ENCODE results near the gene GLI2.

The GLI2 gene

DNA sequence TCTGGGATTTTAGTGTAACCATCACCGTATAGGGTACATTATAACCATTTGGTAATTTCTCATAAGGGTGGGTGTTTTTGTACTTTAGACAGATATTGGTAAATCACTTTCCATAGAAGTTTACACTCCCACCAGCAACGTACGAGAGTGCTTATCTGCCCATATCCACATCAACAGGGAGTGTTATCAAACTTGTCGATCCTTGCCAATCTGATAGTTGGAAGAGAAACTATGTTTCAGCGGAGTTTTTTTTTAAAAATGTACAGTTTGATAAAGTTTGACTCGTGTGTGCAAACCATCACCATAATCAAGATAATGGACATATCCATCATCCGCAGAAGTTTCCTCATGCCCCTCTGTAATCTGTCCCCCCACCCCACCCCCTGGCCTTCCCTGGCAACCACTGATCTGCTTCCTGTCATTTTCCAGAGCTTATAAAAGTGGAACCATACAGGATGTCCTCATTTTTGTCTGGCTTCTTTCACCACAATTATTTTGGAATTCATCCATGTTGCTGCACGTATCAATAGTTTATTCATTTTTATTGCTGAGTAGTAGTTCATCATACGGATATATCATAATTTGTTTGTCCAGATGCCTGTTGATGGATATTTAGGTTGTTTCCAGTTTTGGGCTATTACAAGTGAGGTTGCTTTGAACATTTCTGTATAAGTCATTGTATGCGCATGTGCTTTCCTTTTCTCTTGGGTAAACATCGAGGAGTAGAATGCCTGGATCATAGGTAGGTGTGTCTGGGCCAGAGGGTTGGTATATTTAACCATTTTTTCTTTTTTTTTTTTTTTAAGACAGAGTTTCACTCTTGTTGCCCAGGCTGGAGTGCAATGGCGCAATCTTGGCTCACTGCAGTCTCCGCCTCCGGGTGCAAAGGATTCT is 18.6 kb downstream of the GLI2 start:
- Histone ChIP-seq H2BK5ac (ENCODE audit: low read length) (no peak overlapping the region), H3K79me1 (ENCODE audit: low read depth, low read length) (peaks cover 17% of the 10 kb centered on the region), H3K27ac (replicated peaks; ENCODE audit: low read length) (no peak overlapping the region), H3K4me1 (ENCODE audit: control insufficient read depth in 2 of 2, insufficient read depth in 1 of 2, low read depth in 1 of 2, low read length in 2 of 2) (peaks cover 34% of the 10 kb centered on the region in 2 donors), H2BK15ac (ENCODE audit: low read length) (no peak overlapping the region), H2BK120ac (ENCODE audit: low read depth, low read length) (no peak overlapping the region), H2AFZ (ENCODE audit: low read length) (no peak overlapping the region), H2AK5ac (ENCODE audit: low read depth, low read length) (no peak overlapping the region), H3K18ac (ENCODE audit: low read length) (no peak overlapping the region), H4K91ac (ENCODE audit: low read depth, low read length, poor library complexity) (no peak overlapping the region), H3K27me3 (ENCODE audit: control insufficient read depth in 3 of 3, insufficient read depth in 3 of 3, low read depth in 1 of 3, low read length in 3 of 3) (no peaks in the 10 kb centered on the region), H3K36me3 (replicated peaks in 1 of 2; ENCODE audit: control insufficient read depth in 2 of 2, insufficient read depth in 2 of 2, low read length in 2 of 2) (peaks cover 0 to 55% of the 10 kb centered on the region in 2 donors), H3K4me2 (ENCODE audit: insufficient read depth, low read length, poor library complexity, severe bottlenecking) (no peak overlapping the region), H3K23ac (ENCODE audit: low read depth, low read length, poor library complexity) (no peak overlapping the region), H3K14ac (ENCODE audit: low read length) (no peak overlapping the region), H3K9ac (ENCODE audit: low read depth, low read length, poor library complexity) (no peak overlapping the region), H3K4me3 (ENCODE audit: low read length in 2 of 2) (no peak overlapping the region), H2BK12ac (ENCODE audit: low read length) (no peak overlapping the region), H3K9me3 (replicated peaks in 1 of 2; ENCODE audit: control insufficient read depth in 2 of 2, insufficient read depth in 1 of 2, low read depth in 1 of 2, low read length in 2 of 2) (peaks cover 0 to 20% of the 10 kb centered on the region in 2 donors), H4K8ac (ENCODE audit: low read depth, low read length) (no peak overlapping the region), H3K4ac (ENCODE audit: low read length) (no peak overlapping the region)
- WGBS, 2 donors (ENCODE audit: extremely low coverage in 2 of 2, insufficient read length in 2 of 2, insufficient replicate concordance in 1 of 2), result no CpG with 5 or more reads among the region's 14 CpGs
- no peak for DNase-seq (ENCODE audit: low spot score)

DNA sequence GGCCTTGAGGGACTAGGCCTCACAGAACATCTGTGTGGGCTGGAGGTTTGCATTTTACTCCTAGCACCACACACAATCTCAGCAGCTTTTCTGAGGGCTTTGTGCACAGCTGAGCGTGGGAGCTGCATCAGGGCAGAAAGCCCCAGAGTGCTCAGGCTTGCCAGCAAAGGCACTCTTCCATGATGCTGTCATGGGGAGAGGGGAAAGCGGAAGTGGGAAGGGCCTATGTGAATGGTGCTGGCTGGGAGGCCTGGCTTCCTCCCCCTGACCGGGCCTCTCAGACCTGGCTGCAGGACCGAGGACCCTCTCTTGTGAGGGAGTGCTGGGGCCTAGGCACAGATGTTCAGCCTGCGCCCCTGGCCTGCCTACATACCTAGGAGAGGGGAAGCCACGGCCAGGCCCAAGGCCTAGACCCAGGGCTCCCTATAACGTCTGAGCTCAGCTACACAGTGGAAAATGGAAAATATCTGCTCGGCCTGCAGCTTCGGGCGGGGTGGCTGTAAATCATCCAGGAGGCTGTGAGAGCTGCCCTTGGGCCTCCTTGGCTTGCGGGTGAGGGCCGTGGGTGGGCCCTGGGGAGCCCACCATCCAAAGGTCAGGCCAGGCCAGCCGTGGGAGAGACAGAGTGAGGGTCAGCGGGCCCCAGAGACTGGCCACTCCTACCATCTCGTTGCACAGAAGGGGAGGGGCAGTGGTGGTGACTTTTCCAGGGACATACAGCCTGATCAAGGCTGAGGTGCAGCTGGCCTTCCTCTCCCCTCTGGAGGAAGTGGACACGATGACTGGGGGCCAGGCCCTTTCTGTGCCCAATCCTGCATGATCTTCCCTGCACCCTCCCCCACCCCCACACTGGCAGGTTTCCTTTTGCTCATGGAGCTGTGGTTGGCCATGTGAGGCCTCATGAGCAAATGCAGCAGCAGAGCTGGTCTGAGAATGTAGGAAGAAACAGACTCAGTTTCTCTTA is 22.8 kb downstream of the GLI2 start:
- H2BK12ac ChIP-seq (ENCODE audit: low read length), result peak overlapping the region; percentile 33
- peak overlapping the region; percentile 74 for H4K91ac ChIP-seq (ENCODE audit: low read depth, low read length, poor library complexity)
- no peak overlapping the region for H3K4ac ChIP-seq (ENCODE audit: low read length)
- H3K18ac ChIP-seq (ENCODE audit: low read length), result peak overlapping the region; percentile 76
- H3K27me3 ChIP-seq (ENCODE audit: control insufficient read depth in 3 of 3, insufficient read depth in 3 of 3, low read depth in 1 of 3, low read length in 3 of 3), result no peaks in the 10 kb centered on the region
- no peak overlapping the region for H3K23ac ChIP-seq (ENCODE audit: low read depth, low read length, poor library complexity)
- H3K9ac ChIP-seq (ENCODE audit: low read depth, low read length, poor library complexity), result no peak overlapping the region
- H2BK120ac ChIP-seq (ENCODE audit: low read depth, low read length), result no peak overlapping the region
- peak overlapping the region in 1 of 2 donors; percentile 27 for H3K4me3 ChIP-seq (ENCODE audit: low read length in 2 of 2)
- peak overlapping the region; percentile 65 for H3K27ac ChIP-seq (replicated peaks; ENCODE audit: low read length)
- peaks cover 0 to 20% of the 10 kb centered on the region in 2 donors for H3K9me3 ChIP-seq (replicated peaks in 1 of 2; ENCODE audit: control insufficient read depth in 2 of 2, insufficient read depth in 1 of 2, low read depth in 1 of 2, low read length in 2 of 2)
- H3K4me1 ChIP-seq (ENCODE audit: control insufficient read depth in 2 of 2, insufficient read depth in 1 of 2, low read depth in 1 of 2, low read length in 2 of 2), result peaks cover 42% of the 10 kb centered on the region in 2 donors
- no peak for DNase-seq (ENCODE audit: low spot score)
- peak overlapping the region; percentile 91 for H2BK5ac ChIP-seq (ENCODE audit: low read length)
- H3K79me1 ChIP-seq (ENCODE audit: low read depth, low read length), result peaks cover 22% of the 10 kb centered on the region
- peak overlapping the region; percentile 86 for H3K14ac ChIP-seq (ENCODE audit: low read length)
- peaks cover 0 to 56% of the 10 kb centered on the region in 2 donors for H3K36me3 ChIP-seq (replicated peaks in 1 of 2; ENCODE audit: control insufficient read depth in 2 of 2, insufficient read depth in 2 of 2, low read length in 2 of 2)
- WGBS, 2 donors (ENCODE audit: extremely low coverage in 2 of 2, insufficient read length in 2 of 2, insufficient replicate concordance in 1 of 2), result no CpG with 5 or more reads among the region's 16 CpGs
- peak overlapping the region; percentile 59 for H2AK5ac ChIP-seq (ENCODE audit: low read depth, low read length)
- peak overlapping the region; percentile 2 for H3K4me2 ChIP-seq (ENCODE audit: insufficient read depth, low read length, poor library complexity, severe bottlenecking)
- H2AFZ ChIP-seq (ENCODE audit: low read length), result peak overlapping the region; percentile 39
- no peak overlapping the region for H4K8ac ChIP-seq (ENCODE audit: low read depth, low read length)
- H2BK15ac ChIP-seq (ENCODE audit: low read length), result no peak overlapping the region

DNA sequence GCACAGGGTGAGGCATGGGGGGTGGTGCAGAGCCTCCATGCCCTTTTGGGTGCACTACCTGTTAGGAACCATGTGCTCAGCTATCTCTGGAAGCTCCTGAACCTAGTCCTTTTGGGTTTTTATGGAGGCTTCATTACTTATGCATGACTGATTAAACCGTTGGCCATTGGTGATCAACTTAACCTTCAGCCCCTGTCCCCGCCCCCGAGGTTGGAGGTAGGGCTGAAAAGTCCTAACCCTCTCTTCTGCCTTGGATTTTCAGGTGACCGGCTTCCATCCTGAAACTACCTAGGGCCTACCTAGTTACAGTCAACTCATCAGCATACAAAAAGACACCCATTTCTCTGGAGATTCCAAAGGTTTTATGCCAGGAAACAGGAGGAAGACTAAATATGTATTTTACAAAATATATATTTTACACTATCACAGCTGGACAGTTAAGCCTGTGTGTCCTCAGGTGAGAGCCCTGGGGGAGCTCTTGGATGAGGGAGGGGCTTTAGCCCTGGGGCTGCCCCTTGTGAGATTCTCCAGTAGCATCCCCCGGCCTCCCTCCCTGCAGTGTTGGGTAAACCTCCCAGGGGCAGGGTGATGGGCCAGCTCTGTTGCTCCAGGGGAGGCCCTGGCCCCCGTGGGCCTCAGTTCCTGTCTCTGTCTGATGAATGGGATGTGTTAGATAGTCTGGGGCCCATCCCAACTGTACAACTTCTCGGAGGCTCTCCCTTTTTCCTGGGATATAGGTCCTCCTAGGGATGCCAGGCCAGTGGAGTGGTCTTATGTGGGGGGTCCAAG is 24.1 kb downstream of the GLI2 start:
- Histone ChIP-seq H3K4me3 (ENCODE audit: low read length in 2 of 2) (no peak overlapping the region), H2BK12ac (ENCODE audit: low read length) (no peak overlapping the region), H3K4me2 (ENCODE audit: insufficient read depth, low read length, poor library complexity, severe bottlenecking) (no peak overlapping the region), H3K9ac (ENCODE audit: low read depth, low read length, poor library complexity) (no peak overlapping the region), H3K23ac (ENCODE audit: low read depth, low read length, poor library complexity) (no peak overlapping the region), H3K14ac (ENCODE audit: low read length) (no peak overlapping the region), H3K4ac (ENCODE audit: low read length) (no peak overlapping the region), H4K91ac (ENCODE audit: low read depth, low read length, poor library complexity) (no peak overlapping the region), H3K4me1 (ENCODE audit: control insufficient read depth in 2 of 2, insufficient read depth in 1 of 2, low read depth in 1 of 2, low read length in 2 of 2) (peaks cover 53% of the 10 kb centered on the region in 2 donors), H3K79me1 (ENCODE audit: low read depth, low read length) (peaks cover 22% of the 10 kb centered on the region), H2AFZ (ENCODE audit: low read length) (no peak overlapping the region), H4K8ac (ENCODE audit: low read depth, low read length) (no peak overlapping the region), H3K18ac (ENCODE audit: low read length) (no peak overlapping the region), H3K36me3 (replicated peaks in 1 of 2; ENCODE audit: control insufficient read depth in 2 of 2, insufficient read depth in 2 of 2, low read length in 2 of 2) (peaks cover 0 to 46% of the 10 kb centered on the region in 2 donors), H3K27ac (replicated peaks; ENCODE audit: low read length) (no peak overlapping the region), H2BK120ac (ENCODE audit: low read depth, low read length) (no peak overlapping the region), H3K27me3 (ENCODE audit: control insufficient read depth in 3 of 3, insufficient read depth in 3 of 3, low read depth in 1 of 3, low read length in 3 of 3) (no peaks in the 10 kb centered on the region), H2BK5ac (ENCODE audit: low read length) (no peak overlapping the region), H3K9me3 (replicated peaks in 1 of 2; ENCODE audit: control insufficient read depth in 2 of 2, insufficient read depth in 1 of 2, low read depth in 1 of 2, low read length in 2 of 2) (peaks cover 0 to 18% of the 10 kb centered on the region in 2 donors), H2BK15ac (ENCODE audit: low read length) (no peak overlapping the region), H2AK5ac (ENCODE audit: low read depth, low read length) (no peak overlapping the region)
- WGBS, 2 donors (ENCODE audit: extremely low coverage in 2 of 2, insufficient read length in 2 of 2, insufficient replicate concordance in 1 of 2), result no CpG with 5 or more reads among the region's 7 CpGs
- DNase-seq (ENCODE audit: low spot score), result no peak

Data from neuronal stem cell (in vitro differentiated cells).